Smooth muscle cell (in vitro differentiated cells): Measurements from ENCODE around the gene DNAH3. TPM values are rescaled to one million over a fixed set of nuclear protein-coding genes. Genes with fewer than 3 reads are reported as not detected.

ENCODE experiments used
- DNase-seq: peaks from one replicate; lab custom pipeline; 2025; ENCODE audit not compliant: unreplicated experiment; lab: John Stamatoyannopoulos, UW
- H2AFZ ChIP-seq: fragments of 200-600 bp; sonication (generic); 2 replicates; pipeline ENCODE4 v1.6.0; 2016; ENCODE audit warnings: antibody characterized with exemption, low read depth, mild to moderate bottlenecking
- H3F3A ChIP-seq: fragments of 200-600 bp; sonication (generic); 2 replicates; pipeline ENCODE4 v1.6.0; 2017; ENCODE audit warnings: antibody characterized with exemption, low read depth
- H3K27ac ChIP-seq: fragments of 200-600 bp; sonication (generic); 2 replicates; pipeline ENCODE4 v1.5.1; 2016; ENCODE audit warnings: low read depth, mild to moderate bottlenecking
- H3K27me3 ChIP-seq: fragments of 200-600 bp; sonication (generic); 2 replicates; pipeline ENCODE4 v1.6.1; 2016; ENCODE audit warnings: low read depth, mild to moderate bottlenecking
- H3K36me3 ChIP-seq: fragments of 200-600 bp; sonication (generic); 2 replicates; pipeline ENCODE4 v1.5.1; 2016; ENCODE audit warnings: low read depth
- H3K4me1 ChIP-seq: fragments of 200-600 bp; sonication (generic); 2 replicates; pipeline ENCODE4 v1.5.1; 2016; ENCODE audit warnings: low read depth
- H3K4me2 ChIP-seq: fragments of 200-600 bp; sonication (generic); 2 replicates; pipeline ENCODE4 v1.6.0; 2016; ENCODE audit warnings: mild to moderate bottlenecking
- H3K4me3 ChIP-seq: fragments of 200-600 bp; sonication (generic); 2 replicates; pipeline ENCODE4 v1.5.1; 2016; ENCODE audit warnings: mild to moderate bottlenecking
- H3K79me2 ChIP-seq: fragments of 200-600 bp; sonication (generic); 2 replicates; pipeline ENCODE4 v1.6.0; 2016; ENCODE audit warnings: low read depth, mild to moderate bottlenecking
- H3K9ac ChIP-seq: fragments of 200-600 bp; sonication (generic); 2 replicates; pipeline ENCODE4 v1.6.0; 2016; ENCODE audit warnings: low read depth
- H3K9me3 ChIP-seq: fragments of 200-600 bp; sonication (generic); replicated peaks from 2 replicates; pipeline ENCODE4 v1.5.1; 2016; ENCODE audit warnings: low read depth
- H4K20me1 ChIP-seq: fragments of 200-600 bp; sonication (generic); 2 replicates; pipeline ENCODE4 v1.6.0; 2016; ENCODE audit warnings: low read depth
- WGBS: methylation state at CpG from one replicate; pipeline ENCODE4 v1.1.7; 2016; ENCODE audit warnings: low lambda C conversion rate; 5-methylcytosine and 5-hydroxymethylcytosine counted together
- polyA plus RNA-seq: library from polyadenylated mRNA; unstranded; fragments of >200 nt; fragmentation: Nextera tagmentation; extraction: Ambion mirVana; gene quantifications from 2 replicates; pipeline ENCODE4 v1.2.1, GENCODE V29; 2016
- total RNA-seq: library from RNA; depleted of rRNA; stranded (reverse); fragments of >200 nt; gene quantifications from 2 replicates; pipeline ENCODE4 v1.2.3, GENCODE V29; 2014
- TF ChIP-seq, protein P1 (sequence below): fragments of 200-600 bp; sonication (generic); IDR thresholded peaks from 2 replicates; pipeline ENCODE4 v1.5.1; 2017; ENCODE audit warnings: borderline replicate concordance, mild to moderate bottlenecking, antibody characterized with exemption; ENCODE audit not compliant: insufficient read depth, poor library complexity, severe bottlenecking

The DNAH3 gene
- total and polyA plus RNA-seq, 2 experiments from 2014 or later: not detected

DNA sequence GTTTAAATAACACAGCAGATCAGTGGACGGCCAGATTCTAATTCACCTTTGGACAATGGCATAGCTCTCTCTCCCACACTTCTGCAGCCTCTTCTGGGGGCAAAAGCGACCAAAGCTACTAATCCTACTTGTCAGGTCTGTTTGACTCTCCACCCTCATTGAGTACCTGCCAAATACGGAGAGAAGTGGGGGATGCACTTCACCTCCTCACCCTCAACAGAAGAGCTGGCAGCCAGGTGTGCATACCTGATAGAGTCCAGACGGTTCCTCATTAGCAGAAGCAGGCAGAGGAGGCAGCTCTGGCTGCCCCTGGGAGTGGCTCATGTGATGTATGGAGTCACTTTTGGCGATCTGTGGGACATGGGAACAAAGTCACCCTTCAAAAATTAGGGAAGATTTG lies 4.9 kb downstream of the DNAH3 start:
- peaks cover 2% of the 10 kb centered on the region for H3K27me3 ChIP-seq
- no peak for DNase-seq
- H3K36me3 ChIP-seq: no peaks in the 10 kb centered on the region
- no peaks in the 10 kb centered on the region for H3K79me2 ChIP-seq
- H2AFZ ChIP-seq: no peak overlapping the region
- H3K4me2 ChIP-seq: no peak overlapping the region
- 72% methylated on average over 5 of the region's 5 CpGs for WGBS
- H3K4me3 ChIP-seq: no peak overlapping the region
- H3K27ac ChIP-seq: no peak overlapping the region
- no peak overlapping the region for H3K9ac ChIP-seq
- H3K4me1 ChIP-seq: no peaks in the 10 kb centered on the region
- TF ChIP-seq, protein P1, sequence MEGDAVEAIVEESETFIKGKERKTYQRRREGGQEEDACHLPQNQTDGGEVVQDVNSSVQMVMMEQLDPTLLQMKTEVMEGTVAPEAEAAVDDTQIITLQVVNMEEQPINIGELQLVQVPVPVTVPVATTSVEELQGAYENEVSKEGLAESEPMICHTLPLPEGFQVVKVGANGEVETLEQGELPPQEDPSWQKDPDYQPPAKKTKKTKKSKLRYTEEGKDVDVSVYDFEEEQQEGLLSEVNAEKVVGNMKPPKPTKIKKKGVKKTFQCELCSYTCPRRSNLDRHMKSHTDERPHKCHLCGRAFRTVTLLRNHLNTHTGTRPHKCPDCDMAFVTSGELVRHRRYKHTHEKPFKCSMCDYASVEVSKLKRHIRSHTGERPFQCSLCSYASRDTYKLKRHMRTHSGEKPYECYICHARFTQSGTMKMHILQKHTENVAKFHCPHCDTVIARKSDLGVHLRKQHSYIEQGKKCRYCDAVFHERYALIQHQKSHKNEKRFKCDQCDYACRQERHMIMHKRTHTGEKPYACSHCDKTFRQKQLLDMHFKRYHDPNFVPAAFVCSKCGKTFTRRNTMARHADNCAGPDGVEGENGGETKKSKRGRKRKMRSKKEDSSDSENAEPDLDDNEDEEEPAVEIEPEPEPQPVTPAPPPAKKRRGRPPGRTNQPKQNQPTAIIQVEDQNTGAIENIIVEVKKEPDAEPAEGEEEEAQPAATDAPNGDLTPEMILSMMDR: no peak
- no peaks in the 10 kb centered on the region for H3K9me3 ChIP-seq
- no peaks in the 10 kb centered on the region for H4K20me1 ChIP-seq
- no peaks in the 10 kb centered on the region for H3F3A ChIP-seq

DNA sequence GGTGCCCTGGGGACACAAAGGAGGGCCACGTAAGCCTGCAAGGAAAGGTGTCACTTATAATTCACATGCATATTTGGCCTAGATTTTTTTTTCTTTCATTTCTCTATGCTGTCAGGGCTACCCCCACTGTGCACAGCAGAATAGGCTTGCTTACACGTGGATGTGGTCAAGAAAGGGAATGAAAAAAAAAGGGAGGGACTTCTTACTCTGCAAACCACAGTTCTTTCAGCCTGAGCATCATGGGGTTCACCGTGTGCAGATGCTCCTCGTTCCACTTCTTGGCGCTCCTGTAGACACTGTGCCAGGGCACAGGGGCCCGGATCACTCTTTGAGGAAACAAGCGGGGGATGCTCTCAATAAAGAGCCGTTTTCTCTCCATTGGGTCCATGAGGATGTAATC lies 16.6 kb downstream of the DNAH3 start:
- TF ChIP-seq, protein P1: no peak
- Histone ChIP-seq H3K27ac (no peak overlapping the region), H3K4me3 (no peak overlapping the region), H3K9ac (no peak overlapping the region), H3K9me3 (no peaks in the 10 kb centered on the region), H4K20me1 (no peaks in the 10 kb centered on the region), H3K79me2 (no peaks in the 10 kb centered on the region), H3K4me2 (no peak overlapping the region), H3K36me3 (no peaks in the 10 kb centered on the region), H3K4me1 (no peaks in the 10 kb centered on the region), H3F3A (no peaks in the 10 kb centered on the region), H2AFZ (no peak overlapping the region), H3K27me3 (peaks cover 11% of the 10 kb centered on the region)
- 87% methylated on average over 8 of the region's 8 CpGs for whole genome bisulfite sequencing
- DNase-seq: no peak

DNA sequence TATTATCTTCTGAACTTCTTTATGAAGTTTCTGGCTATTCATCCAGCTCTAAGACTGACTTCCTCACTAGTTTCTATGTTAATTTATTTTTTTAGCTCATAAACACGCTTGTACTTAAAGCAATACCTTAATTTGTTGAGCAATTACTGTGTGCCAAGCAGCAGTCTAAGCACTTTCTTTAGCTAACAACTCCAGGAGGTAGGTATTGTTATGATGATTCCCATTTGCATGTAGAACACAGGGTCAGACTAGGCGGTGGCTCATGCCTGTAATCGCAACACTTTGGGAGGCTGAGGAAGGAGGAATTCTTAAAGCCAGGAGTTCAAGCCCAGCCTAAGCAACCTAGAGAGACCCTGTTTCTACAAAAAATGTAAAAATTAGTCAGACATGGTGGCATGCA lies 19.8 kb downstream of the DNAH3 start:
- Histone ChIP-seq H3K4me2 (no peak overlapping the region), H3F3A (no peaks in the 10 kb centered on the region), H3K27ac (no peak overlapping the region), H3K4me3 (no peak overlapping the region), H3K36me3 (no peaks in the 10 kb centered on the region), H3K4me1 (no peaks in the 10 kb centered on the region), H2AFZ (no peak overlapping the region), H3K27me3 (peaks cover 20% of the 10 kb centered on the region), H3K79me2 (no peaks in the 10 kb centered on the region), H3K9me3 (no peaks in the 10 kb centered on the region), H4K20me1 (no peaks in the 10 kb centered on the region), H3K9ac (no peak overlapping the region)
- WGBS: 62% methylated on average over 3 of the region's 3 CpGs
- DNase-seq: no peak
- TF ChIP-seq, protein P1: no peak

DNA sequence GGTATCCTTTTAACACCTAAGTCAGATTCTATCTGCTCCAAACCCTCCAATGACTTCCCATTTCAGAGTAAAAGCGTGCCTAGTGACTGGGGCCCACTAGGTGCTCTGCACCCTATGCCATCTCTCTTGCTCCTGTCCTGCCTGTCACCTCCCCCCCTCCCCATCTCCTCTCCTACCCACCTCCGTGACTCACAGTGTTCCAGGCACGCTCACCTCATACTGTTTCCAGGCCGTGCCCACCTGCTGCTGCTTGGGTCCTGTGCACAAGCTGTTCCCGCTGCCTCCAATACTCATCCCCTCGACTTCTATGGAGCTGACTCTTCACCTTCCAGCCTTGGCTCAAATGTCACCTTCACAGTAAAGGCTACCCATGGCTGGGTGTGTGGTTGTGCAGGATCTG lies 21.7 kb downstream of the DNAH3 start:
- TF ChIP-seq, protein P1: no peak
- Histone ChIP-seq H3K27ac (no peak overlapping the region), H3K9me3 (no peaks in the 10 kb centered on the region), H3K27me3 (peaks cover 24% of the 10 kb centered on the region), H3K9ac (no peak overlapping the region), H3K4me2 (no peak overlapping the region), H2AFZ (no peak overlapping the region), H3K4me3 (no peak overlapping the region), H3K36me3 (no peaks in the 10 kb centered on the region), H3F3A (no peaks in the 10 kb centered on the region), H4K20me1 (no peaks in the 10 kb centered on the region), H3K79me2 (no peaks in the 10 kb centered on the region), H3K4me1 (no peaks in the 10 kb centered on the region)
- no peak for DNase-seq
- WGBS: 88% methylated on average over 6 of the region's 6 CpGs
